ENCODE results near the gene METTL27.
"Not testable (repeated sequence)": the region's sequence is repeated elsewhere in the genome, so short reads cannot be mapped to it uniquely, and the experiment has no call there.

Gene METTL27, protein sequence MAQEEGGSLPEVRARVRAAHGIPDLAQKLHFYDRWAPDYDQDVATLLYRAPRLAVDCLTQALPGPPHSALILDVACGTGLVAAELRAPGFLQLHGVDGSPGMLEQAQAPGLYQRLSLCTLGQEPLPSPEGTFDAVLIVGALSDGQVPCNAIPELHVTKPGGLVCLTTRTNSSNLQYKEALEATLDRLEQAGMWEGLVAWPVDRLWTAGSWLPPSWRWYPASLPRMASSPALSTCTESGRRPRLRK

DNA sequence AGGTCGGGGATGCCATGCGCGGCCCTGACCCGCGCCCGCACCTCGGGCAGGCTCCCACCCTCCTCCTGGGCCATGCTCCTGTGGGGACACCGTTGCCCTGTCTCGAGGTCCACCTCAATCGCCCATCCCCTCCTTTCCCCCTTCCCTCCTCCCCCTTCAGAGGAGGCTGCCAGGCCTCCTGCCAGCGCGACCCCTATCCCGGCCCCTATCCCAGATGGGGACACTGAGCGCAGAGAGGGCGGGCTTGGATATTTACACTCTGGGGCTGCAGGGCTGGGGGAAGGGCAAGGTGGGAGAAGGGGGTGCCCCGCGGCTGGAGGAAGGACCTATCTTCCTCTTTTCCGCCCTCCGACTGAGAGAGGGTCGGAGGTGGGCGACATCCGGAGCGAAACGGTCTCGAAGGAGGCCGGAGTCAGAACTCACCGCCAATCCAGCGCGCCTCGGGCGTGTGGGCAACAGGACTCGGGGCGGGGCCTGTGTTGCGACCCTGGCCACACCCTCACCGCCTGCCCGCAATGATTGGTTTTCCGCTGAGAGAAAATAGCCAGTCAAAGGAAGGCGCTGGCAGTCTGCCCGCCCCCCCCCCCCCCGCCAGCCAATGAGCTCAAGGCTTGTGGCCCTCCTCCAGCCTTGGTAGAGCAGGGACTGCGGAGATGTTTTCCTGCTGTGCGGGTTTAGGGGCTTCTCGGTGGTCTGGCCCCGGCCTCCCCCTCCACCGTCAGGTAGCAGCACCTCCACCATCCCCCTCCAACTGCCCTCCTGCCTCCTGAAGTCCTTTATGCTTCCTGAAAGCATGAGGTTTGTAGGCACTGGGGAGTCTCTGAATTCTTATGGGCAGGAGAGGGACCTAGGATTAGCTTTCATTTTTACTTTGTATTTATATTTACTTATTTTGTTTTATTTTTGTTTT is at the start of gene METTL27:
Gene METTL27 (minus strand): TSS at position 450 of the 910 bp plus-strand sequence. CDS start 376 bp downstream, at position 74.
- DNase-seq = peak; percentile 94

DNA sequence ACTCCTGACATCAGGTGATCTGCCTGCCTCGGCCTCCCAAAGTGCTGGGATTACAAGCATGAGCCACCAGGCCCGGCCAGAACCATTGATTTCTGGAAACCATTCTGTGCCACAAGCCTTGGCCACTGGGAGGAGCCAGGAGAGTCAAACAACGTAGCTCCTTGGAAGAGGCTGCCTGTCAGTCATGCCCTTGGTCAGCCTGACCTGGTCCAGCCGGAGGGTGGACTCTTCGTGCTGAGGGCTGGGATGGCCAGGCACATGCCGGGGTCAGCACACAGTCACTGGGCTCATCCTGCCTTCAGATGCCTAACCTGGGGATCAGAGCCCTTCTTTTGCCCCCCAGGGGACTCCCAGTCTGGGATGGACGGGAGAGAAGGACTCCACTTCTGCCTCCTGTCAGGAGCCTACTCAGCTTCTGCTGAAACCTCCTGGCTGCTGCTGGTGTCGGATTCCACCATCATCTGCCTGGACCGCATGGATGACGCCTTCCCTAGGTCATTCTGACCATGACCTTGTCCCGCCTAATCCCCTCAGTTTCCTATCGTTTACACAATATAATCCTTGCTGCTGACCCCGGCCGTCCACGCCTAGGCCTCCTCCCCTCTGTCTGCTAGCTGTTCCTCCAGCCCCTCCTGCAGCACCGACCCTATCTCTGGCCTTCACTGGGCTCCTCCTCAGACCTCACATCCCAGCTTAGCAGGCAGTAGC is 49.0 kb upstream of the METTL27 start:
- DNase-seq = no peak

DNA sequence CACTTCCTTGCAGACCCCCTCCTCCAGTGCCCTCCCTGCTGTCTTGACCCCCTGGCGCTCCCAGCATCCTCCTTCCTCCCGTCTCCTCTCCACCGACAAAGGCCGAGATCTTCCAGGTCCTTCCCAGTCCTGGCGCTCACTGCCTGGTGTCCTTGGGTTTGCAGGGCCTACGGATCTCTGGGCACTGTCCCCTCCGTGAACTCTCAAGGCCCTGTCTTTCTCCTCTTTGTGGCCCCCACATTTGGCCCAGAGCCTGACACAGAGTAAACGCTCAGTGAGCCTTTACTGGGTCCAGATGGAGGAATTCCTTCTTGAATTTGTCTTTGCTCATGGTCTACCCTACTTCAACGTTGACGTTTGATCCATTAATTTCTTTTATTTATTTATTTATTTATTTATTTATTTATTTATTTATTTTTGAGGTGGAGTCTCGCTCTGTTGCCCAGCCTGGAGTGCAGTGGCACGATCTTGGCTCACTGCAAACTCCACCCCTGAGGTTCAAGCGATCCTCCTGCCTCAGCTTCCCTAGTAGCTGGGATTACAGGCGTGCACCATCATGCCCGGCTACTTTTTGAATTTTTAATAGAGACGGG is 48.3 kb upstream of the METTL27 start:
- DNase-seq = peak; percentile 64

DNA sequence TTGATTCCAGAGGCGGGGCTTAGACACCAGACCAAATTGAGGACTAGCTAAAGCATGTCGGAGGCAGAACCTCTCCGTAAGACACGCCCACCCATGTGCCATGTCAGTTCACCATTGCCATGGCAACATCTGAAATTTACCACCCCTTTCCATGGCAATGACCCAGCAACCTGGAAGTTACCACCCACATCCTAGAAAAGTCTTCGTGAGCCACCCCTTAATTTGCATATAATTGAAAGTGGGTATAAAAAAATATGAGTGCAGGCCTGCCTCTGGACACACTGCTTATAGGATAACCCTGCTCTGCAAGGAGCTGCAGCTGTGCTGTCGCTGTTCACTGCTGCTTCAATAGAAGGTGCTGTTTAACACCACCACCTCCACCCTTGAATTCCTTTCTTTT is 46.6 kb upstream of the METTL27 start:
- DNase-seq = no peak

DNA sequence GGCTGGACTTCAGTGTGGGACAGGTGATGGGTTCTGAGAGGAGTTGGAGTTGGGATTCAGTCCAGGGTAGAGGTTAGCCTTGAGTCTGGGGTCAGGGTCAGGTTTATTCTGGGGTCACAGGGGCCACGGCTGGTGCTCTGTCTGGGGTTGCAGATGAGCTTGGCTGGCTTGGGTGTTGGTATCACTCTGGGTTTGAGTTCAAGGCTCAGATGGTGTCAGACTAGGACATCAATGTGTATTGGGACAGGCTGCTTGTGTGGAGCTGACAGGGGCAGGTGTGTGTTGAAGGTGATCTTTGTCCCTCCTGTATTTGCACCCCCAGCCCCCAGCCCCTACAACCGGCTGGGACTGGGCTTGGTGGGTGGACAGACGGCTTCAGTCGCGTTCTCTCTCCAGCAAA is 45.4 kb upstream of the METTL27 start:
- DNase-seq = no peak

DNA sequence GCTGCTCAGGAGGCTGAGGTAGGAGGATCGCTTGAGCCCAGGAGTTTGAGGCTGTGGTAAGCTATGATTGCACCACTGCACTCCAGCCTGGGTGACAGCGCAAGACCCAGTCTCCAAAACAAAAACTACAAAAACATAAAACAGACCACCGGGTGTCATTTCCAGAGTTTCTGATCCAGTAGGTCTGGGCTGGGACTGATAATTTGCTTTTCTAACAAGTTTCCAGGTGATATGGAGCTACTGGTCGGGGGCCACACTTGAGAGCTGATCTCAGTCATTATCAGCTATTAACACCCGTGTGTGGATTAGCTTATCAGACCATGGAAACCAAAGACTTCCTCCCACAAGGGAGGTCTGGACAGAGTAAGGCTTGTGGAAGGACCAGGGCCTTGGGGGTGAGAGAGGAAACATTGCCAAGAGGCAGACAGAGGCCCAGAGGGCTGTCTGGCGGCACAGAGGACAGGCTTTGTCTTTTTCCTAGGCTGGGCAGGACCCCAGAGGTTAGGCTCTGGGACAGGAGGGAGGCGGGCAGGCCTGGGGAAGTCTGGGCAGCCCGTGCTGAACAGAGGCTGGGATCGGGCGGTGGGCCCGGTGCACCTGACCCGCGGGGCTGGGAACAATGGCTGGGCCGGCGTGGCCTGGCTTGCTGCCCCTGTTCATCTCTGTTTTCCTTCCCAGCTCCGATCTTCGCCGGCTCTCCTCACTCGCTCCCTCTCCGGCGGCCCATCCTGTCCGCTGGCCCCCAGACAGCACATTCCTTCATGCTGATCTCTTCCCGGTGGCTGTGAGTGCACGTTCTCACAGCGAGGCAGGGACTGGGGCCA is 43.9 kb upstream of the METTL27 start:
- DNase-seq = peak; percentile 81

DNA sequence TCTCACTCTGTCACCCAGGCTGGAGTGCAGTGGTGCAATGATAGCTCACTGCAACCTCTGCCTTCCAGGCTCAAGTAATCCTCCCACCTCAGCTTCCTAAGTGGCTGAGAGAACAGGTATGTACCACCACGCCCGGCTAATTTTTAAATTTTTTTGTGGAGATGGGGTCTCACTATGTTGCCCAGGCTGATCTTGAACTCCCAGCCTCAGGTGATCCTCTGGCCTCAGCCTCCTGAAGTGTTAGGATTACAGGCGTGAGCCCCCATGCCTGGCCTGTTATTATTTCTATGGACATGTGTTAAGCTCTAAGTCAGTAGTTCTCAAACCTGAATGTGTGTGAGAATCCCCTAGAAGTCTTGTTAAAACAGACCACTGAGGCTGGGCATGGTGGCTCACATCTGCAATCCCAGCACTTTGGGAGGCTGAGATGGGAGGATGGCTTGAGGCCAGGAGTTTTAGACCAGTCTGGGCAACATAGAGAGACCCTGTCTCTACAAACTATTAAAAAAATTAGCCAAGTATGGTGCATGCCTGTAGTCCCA is 43.2 kb upstream of the METTL27 start:
- DNase-seq = no peak

DNA sequence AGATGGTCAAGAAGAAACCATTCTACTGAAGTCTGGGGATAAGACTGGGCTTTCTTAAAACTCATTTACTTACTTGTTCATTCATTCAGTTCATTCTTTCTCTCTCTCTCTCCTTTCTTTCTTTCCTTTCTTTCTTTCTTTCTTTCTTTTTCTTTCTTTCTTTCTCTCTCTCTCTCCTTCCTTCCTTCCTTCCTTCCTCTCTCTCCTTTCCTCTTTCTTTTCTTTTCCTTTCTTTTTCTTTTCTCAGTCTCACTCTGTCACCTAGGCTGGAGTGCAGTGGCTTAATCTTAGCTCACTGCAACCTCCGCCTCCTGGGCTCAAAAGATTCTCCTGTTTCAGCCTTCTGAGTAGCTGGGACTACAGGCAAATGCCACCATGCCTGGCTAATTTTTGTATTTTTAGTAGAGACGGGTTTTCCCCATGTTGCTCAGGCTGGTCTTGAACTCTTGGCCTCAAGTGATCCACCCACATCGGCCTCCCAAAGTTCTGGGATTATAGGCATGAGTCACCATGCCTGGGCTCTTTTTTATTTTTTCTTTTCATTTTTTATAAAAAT is 42.6 kb upstream of the METTL27 start:
- DNase-seq = not testable (repeated sequence)

DNA sequence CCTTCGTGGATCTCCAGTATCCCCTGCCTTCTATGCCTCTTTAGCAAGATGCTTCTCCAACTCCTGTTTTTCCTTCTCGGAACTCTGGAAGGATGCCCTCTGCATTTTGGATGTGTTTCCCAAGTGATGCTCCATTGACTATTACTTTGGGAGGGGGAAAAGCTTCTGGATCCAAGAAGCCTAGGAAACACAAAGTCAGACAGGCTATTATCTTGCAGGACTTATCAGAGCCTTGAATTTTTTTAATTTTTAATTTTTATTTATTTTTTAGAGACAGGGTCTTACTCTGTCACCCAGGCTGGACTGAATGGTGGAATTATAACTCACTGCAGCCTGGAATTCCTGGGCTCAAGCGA is 39.7 kb upstream of the METTL27 start:
- no peak for DNase-seq

DNA sequence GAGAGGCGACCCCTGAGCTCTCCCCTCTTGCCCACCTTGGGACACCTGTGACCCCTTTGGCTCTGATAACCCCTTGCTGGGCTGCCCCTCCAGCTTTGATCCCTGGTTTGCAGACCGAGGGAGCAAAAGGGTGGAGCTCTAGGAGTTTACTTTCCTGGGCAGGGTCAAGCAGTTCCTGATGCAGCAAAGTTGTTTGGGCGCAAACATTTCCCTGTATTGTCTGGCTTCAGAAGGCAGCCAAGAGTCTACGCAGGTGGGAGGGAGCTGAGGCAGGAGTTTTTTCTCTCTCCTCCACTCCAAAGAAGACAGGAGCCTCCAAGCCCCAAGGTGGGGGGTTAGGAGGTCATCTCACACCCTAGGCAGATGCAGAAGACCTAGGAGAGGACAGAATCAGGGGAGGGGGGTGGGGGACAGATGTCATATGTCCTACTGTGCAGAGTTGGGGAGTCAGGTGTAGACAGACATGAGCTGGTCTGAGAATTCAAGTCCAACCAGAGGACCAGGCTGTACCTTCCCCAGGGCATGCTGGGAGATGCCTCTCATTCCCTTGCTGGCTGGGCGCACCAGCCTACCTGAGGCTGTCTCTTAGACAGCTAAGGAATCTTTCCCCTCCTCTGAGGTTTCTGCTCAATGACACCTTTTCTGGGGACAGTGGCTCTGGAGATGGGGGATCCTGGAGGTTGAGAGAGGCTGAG is 39.2 kb upstream of the METTL27 start:
- no peak for DNase-seq

DNA sequence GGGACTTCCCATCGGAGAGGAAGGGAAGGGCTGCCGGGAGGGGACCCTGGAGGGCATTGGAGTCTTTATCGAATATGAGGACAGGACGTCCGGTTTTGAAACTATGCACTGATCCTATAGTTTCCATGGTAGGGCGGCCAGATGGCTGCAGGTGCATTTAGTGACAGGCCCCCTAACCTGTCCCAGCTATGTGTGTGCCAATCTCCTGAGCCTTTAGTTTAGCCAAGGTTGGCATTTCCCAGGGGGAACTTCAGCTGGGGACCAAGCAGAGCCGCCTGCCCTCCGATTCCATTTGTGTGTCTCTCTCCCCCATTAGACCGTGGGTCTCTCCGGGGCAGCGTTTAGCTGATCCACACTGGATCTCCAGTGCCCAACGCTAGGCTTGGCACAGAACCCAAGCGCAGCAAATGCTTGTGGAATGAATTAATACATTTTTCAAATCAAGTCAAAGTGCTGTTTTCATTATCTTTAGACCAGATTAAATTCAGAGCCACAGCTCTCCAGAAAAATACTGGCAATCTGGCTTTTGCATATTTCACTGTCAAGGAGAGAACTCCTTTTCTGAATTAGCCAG is 38.5 kb upstream of the METTL27 start:
- no peak for DNase-seq

DNA sequence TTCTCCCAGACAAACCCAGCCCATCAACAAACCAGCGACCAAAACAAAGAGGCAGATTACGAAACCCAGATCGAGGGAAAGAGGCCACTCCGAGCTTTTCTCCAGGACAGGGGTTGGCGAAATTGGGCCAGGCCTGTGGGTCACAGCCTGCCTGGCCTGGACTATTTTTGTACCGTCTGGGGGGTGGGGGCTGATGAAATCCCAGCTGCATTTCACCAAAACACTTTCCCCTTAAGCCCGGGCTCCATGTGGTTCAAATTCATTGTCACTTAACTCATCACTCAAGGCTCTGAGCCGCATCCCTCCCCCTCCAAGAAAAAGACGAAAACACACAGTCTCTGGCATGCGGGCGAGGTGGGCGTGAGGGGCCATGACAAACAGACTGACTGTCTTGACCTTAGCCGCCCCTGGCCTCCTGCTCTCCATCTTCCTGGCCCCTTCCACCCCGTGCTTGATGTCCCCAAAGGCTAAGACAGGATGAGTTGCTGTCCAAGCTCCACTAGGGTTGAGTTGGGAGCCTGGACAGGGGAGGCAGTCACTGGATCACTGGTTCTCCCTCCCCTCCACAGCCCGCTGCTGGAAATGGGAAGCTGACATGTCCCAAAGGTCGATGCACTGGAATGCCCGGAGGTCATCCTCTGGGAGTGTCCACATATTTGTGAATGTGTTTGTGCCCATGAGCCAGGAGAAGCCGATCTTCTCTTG is 37.8 kb upstream of the METTL27 start:
- peak; percentile 87 for DNase-seq

DNA sequence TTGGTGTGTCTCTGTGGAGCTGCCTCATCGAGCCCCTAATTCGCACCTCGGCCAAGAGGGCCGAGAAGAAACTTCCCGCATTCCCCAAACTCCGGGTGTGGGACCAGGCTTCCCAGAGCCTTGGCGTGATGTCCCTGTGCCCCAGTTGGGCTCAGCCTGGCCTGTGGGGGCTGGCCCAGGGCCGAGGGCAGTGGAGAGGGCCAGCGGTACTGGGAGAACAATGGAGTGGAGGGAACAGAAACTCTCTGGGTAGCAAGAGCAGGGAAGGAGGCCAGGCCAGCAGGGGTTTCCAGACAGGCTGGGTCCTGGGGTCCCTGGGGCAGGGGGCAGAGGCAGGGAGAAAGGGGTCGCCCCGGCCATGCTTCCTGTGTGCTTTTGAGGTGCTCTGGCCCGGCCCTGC is 34.7 kb upstream of the METTL27 start:
- DNase-seq = no peak

DNA sequence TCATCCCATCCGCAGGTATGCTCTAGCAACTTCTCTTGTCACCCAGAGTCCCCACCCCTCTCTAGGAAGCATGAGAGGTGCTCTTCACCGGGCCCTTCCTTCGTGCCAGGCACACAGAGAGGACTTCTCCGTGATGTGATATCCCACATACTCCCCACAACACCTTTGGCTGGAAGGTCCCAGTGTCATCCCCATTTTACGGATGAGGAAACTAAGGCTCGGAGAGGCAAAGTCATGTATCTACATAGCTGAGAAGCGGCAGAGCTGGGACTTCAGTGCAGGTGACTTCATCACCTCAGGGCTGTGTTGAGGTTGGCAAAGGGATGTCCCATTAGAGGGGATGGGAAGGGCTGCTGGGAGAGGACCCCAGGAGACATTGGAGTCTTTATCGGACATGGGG is 34.0 kb upstream of the METTL27 start:
- no peak for DNase-seq

DNA sequence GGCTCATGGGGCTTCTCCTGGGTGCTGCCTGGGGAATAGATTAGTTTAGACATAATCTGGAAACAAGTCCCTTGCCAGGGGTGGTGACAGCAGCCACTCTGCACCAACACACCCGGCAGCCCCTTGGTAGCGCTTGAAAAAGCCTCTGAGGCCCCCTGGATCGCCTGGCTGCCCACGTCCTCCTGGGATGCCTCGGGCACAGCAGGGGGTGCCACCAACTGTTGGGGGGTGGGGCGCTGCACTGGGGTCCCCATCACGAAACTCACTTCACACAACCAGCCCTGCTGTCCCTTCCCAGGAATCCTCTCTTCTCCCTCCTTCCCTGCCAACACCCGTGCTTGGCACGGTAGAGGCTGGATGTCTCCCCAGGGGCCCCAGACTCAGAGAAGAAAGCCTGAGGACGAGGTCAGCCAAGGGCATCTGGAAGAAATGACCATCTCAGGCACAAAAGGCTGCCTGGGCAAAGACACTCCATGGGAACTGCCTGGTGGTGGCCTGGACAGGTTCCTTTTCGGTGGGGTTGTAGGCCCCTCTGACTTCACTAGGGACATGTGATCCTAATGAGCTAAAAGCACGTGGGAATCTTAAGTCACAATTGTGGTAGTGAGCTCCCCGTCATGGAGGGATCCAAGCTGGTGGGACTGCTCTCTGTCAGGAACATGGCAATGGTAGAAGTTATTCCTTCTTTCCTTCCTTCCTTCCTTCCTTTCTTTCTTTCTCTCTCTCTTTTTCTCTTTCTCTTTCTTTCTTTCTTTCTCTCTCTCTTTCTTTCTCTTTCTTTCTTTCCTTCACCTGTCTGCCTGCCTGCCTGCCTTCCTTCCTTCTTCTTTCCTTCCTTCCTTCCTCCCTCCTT is 30.0 kb upstream of the METTL27 start:
- no peak for DNase-seq

DNA sequence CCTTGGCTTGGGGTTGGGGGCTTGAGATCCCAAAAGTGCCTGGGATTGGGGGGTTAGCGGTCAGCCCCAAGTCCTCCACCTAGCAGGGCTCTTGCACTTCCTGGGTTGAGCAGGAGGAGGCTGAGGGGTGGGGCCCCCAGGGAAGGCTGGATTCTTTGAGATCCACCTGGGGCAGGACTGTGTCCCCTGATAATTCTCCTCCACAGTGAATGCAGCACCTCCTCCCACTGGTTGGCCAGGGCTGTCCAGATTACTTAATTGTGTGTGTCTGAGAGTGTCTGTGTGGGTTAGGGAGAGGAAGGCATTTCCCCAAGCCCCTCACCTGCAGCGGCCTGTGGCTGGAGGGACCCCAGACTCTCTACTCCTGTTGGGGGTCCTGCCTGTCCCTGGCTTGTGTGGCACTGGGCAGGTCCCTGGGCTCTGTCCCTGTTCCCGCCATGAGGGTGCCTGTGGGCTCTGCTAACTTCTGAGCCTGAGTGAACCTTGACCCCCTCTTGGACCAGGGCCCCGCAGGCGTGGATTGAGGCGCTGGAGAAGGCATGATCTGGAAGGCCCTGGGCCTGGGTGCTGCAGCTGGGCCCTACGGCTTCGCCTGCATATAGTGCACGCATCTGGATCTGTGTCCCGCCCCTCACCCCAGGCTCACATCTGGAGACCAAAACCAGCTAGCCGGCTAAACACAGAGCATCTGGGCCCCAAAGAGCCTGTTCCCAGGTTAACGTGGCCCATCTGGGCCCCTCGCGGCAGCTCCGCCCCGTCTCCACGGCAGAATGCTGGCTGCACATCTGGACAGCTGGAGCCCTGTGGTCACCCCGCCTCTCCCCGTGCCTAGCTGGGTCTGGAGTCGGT is 29.1 kb upstream of the METTL27 start:
- no peak for DNase-seq

DNA sequence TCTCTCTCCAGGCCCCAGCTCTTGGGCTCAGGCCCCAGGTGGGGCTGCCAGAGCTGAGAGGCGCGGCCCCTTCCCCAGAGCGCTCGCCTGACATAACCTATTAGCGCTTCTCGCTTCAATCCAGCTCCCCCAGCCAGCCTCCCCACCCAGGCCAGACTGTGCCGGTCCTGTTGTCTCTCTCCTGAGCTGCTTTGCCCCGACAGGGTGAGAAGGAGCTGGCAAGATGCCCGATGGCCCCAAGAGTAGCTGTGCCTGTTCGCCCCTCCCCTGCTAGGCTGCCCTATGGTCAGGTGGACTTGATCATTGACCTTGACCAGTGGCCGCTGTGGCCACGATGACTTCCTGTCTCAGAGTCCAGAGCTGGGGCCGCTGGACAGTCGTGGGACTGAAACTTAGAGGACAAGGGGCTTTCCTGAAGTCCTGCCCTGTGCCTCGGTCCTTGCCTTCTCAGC is 27.8 kb upstream of the METTL27 start:
- DNase-seq = no peak
